LNCaP clone FGC (cell line): ENCODE results near the gene MYO5C.
"Not testable (repeated sequence)": the region's sequence is repeated elsewhere in the genome, so short reads cannot be mapped to it uniquely, and the experiment has no call there.

Source experiments
- DNase-seq: peaks from one replicate; pipeline ENCODE4 v3.0.0-alpha.2; 2011; ENCODE audit warnings: low read depth
- H3K4me3 ChIP-seq: 2 replicates; pipeline ENCODE4 v1.5.1; 2011; ENCODE audit warnings: mild to moderate bottlenecking, low read depth, low read length, control low read depth
- CTCF ChIP-seq: IDR thresholded peaks from 2 replicates; pipeline ENCODE4 v1.5.1; 2012; ENCODE audit warnings: mild to moderate bottlenecking; ENCODE audit not compliant: control insufficient read depth, insufficient read depth; ENCODE audit errors: extremely low read depth

MYO5C gene

DNA sequence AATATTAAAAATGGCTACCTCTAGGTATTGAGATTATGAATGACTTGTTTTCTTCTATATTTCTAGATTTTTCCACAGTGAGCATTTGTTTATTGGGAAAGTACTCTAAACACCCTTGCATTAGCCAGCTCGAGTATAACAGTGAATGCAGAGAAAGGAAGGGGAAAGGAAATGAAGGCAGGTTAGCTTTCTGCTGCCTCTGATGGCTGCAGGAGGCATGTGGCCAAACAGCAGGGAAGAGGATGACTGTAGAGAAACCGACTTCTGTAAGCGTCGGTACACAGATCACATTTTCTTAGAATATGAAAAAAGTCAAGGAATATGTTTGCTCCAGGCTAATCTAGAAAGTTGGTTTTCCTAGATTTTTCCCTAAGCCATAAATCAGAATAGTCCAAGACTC, 124.2 kb downstream of the MYO5C start:
- DNase-seq, result no peak
- TF ChIP-seq CTCF, result no peak
- no peak overlapping the region for H3K4me3 ChIP-seq

- not testable (repeated sequence) for DNase-seq, H3K4me3 ChIP-seq
Observed at GRCh38 chr15:52170199-52170598, 125.4 kb downstream of the MYO5C start.

DNA sequence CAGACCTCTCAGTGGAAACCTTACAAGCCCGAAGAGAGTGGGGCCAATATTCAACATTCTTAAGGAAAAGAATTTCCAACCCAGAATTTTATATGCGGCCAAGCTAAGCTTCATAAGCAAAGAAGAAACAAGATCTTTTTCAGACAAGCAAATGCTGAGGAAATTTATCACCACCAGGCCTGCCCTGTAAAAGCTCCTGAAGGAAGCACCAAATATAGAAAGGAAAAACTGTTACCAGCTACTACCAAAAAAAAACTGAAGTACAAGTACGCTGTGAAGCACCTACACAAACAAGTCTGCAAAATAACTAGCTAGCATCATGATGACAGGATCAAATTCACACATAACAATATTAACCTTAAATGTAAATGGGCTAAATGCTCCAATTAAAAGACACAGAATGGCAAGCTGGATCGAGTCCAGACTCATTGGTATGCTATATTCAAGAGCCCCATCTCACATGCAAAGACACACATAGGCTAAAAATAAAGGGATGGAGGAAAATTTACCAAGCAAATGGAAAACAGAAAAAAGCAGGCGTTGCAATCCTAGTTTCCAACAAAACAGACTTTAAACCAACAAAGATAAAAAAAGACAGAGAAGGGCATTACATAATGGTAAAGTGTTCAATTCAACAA, 130.0 kb downstream of the MYO5C start:
- not testable (repeated sequence) for DNase-seq, H3K4me3 ChIP-seq

GRCh38 chr15:52164631-52165265, 130.9 kb downstream of the MYO5C start:
- no peak for DNase-seq
- no peak overlapping the region for H3K4me3 ChIP-seq
- no peak for TF ChIP-seq CTCF

DNA sequence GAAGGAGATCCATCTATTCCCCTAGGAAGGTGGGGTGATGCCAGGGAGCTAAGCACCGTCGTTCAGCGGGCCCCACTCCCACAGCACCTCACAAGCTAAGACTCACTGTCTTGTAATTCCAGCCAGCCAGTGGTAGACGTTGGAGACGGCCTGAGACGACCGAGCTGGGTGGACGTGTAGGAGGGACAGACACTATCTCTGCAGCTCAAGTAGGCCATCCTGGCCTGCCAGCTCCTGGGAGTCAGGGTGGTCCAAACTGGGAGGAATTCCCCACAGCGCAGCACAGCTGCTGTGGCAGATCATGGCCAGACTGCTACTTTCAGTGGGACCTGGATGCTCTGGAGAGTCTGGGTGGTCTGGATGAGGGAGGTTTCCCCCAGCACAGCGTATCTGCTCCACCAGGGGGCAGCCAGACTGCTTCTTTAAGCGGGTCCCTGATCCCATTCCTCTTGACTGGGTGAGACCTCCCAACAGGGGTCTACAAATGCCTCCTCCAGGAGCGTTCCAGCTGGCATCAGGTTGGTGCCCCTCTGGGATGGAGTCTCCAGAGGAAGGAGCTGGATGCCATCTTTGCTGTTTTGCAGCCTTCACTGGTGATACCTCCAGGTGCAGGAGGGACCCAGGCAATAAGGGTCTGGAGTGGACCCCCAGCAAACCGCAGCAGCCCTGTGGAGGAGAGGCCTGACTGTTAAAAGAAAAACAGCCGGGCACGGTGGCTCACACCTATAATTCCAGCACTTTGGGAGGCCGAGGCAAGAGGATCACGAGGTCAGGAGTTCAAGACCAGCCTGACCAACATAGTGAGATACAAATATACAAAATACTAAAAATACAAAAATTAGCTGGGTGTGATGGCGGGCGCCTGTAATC, 132.0 kb downstream of the MYO5C start:
- no peak for DNase-seq
- H3K4me3 ChIP-seq, result no peak overlapping the region
- TF ChIP-seq CTCF, result no peak

GRCh38 chr15:52162876-52163275, 132.7 kb downstream of the MYO5C start:
- no peak for DNase-seq
- H3K4me3 ChIP-seq, result no peak overlapping the region
- TF ChIP-seq CTCF, result no peak

GRCh38 chr15:52162260-52162659, 133.3 kb downstream of the MYO5C start:
- no peak for DNase-seq
- TF ChIP-seq CTCF, result no peak
- no peak overlapping the region for H3K4me3 ChIP-seq

DNA sequence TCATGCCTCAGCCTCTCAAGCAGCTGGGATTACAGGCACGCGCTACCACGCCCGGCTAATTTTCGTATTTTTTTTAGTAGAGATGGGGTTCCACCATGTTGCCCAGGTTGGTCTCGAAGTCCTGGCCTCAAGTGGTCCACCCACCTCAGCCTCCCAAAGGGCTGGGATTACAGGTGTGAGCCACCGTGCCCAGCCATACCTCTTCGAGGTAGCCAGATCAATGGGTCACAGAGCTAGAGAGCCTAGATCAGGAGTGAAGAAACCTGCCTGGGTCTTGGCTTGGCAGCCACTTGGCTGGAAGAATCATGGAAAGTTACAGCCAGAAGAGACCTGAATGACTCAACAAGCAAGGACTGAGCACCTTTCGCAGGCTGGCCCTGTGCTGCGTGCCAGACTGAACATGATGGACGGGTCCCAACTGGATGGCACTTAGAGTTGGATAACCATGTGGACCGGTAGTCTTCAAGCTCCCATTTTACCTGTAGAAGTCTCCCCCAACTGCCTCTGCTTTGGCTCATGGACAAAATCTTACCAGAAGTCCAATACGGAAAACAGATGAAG, 134.1 kb downstream of the MYO5C start:
- DNase-seq, result no peak
- TF ChIP-seq CTCF, result no peak
- no peak overlapping the region for H3K4me3 ChIP-seq
